ENCODE measurements around the gene KDSR.

GRCh38 chr18:63325086-63325686 lies 41.8 kb downstream of the KDSR start:
- TF ChIP-seq CTCF (IDR thresholded peaks at IDR 0.05) (no peak), POLR2A (IDR thresholded peaks at IDR 0.05) (no peak)

Measured in sigmoid colon (tissue), 3 donors.